ENCODE data around the gene SLC9A9.
"Not testable (repeated sequence)": the region's sequence is repeated elsewhere in the genome, so short reads cannot be mapped to it uniquely, and the experiment has no call there.

SLC9A9 gene

DNA sequence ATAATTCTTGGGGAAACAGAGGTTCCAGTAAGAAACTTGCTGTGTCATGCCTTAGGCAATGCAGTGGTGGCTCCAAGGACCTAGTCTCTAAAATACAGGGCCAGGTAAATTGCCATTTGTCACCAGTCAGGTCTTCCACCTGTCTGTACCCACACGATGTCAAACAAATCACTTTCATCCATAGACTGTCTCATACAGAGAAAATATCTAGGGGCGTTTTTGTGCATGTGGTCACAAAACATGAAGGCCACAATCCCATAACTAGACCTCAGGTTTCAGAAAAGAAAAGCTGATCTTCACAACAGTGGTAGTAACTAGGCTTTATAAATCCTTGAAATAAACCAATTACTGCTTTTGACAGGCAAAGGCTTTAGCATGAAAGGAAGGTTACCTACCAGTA is 92.3 kb downstream of the SLC9A9 start:
- no peak for DNase-seq (ENCODE audit: low spot score)

DNA sequence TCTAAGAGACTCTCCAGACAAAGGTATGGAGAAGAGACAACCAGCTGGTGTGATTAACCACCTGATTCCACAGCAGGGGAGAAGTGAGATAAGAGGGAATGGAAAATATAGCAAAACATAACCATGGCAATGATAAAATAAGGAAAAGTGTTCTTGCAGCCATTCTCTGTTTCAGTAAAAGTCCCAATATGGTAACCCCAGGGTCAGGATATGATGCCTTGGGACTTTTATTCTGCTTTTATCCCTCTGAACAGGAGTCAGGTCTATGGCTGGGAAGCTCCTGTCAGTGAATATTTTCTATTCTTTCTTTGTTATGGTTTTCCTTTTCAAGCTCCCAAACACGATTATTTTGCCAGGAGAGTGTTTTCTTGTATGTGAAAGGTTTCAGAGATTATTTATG is 94.2 kb downstream of the SLC9A9 start:
- no peak for DNase-seq (ENCODE audit: low spot score)

DNA sequence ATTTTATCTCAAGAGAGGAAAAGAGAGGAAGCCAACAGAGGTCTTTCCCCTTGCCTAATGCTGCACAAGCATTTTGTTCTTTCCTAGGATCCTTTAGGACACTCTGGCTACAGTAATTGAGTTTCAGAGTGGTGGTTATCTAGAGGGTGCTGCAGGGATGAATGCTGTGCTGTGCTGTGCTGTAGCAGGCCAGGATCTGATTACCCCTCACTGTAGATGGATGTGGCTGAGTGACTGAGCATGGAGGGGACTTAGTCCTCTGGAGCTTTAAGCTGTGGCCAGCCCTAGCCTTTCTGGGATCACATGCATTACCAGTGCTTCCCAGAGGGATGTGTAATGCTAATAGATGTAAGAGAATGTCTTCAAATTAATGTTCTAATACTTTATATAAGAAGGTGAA is 94.8 kb downstream of the SLC9A9 start:
- no peak for DNase-seq (ENCODE audit: low spot score)

DNA sequence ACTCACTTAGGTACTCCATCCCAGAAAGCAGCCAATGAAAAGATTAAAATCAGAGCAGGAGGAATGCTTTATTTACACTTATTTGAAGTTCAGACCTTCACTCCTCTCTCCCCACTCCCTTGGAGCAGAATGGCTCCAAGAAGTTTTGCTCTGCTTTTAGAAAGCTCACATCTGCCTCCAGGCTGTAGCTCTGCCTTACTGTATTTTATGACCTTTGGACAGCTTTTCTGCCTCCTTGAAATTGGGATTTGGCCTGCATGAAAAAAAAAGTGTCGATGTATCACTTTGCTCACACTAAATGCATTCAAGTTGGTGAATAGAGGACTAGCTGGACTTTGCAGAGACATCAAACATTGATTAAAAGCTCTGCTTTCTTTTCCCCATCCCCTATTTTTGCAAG is 95.3 kb downstream of the SLC9A9 start:
- DNase-seq (ENCODE audit: low spot score), result no peak

DNA sequence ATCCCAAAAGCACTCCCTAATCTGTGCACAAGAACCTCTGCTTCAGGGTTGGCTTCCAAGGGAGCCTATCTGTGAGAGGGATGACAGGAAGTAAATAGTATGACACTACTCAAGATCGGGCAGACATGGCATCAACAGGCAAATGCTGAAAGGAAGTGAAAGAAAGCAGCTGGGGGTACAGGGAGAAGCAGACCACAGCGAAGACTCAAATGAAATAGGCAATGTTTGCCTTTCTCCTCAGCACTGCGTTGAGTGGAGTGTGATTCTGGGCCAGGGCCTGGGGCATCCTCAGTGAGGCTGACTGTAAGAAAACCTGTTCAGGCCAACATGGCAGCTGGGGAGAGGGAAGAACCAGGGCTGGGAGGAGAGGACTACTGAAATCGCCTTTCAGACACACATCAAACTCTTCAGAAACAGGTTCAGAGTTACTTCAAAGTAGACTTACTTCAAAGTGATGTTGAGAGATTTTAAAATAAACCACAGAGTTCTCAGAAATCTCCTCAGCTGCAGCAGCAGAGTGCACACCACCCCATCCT is 96.6 kb downstream of the SLC9A9 start:
- no peak for DNase-seq (ENCODE audit: low spot score)

DNA sequence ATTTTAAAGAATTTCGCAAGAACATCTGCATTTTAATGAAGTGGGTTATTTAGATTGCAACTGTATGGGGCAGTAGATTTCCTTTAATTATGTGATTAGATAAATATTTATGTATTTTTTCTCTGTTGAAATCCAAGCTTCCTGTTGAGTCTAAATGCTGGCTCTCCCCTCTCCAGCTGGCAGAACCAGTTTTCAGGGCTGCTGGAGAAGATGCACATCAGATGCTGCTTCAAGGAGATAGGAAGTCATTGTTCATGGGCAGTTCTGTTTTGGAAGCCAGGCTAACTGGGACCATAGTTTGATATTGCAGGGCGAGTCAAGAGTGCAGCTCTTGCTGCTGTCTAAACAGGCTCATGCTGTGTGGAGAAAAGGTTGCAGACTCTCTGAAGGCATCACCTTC is 97.4 kb downstream of the SLC9A9 start:
- DNase-seq (ENCODE audit: low spot score), result no peak

DNA sequence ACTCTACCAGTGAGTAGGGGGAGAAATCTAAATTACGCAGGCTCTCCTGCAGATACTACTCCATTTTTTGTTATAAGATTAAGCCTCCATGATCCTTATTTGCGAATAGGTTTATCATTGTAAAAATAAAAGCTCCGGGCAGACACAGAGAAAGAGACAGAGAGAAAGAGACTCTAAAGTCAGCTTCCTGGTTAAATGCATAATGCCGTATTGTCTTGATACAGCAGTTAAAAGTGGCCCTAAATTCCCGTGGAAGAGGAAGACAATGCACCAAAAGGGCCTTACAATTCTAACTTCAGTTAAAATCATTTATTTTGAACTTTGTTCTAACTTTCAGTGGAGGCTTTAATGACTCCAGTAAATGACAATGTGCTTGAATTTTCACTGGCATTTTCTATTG is 98.3 kb downstream of the SLC9A9 start:
- no peak for DNase-seq (ENCODE audit: low spot score)

DNA sequence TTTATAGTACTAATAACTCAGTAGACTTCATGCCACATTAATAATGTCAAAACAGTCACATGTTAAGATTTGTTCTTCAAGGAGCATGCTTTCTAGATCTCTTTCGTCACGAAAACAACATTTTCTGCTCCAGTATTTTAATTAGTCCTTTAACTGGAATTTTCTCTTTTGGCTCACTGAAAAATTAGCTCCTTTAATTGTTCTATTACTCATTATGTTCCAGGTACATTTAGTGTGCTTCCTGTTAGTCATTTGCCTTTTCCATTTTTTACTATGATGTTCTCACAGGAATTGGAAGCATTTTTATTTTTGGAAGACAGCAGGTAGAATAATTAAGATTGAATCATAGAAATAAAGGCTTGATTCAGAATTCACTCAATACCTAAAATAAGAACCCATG is 111.2 kb downstream of the SLC9A9 start:
- no peak for DNase-seq (ENCODE audit: low spot score)

DNA sequence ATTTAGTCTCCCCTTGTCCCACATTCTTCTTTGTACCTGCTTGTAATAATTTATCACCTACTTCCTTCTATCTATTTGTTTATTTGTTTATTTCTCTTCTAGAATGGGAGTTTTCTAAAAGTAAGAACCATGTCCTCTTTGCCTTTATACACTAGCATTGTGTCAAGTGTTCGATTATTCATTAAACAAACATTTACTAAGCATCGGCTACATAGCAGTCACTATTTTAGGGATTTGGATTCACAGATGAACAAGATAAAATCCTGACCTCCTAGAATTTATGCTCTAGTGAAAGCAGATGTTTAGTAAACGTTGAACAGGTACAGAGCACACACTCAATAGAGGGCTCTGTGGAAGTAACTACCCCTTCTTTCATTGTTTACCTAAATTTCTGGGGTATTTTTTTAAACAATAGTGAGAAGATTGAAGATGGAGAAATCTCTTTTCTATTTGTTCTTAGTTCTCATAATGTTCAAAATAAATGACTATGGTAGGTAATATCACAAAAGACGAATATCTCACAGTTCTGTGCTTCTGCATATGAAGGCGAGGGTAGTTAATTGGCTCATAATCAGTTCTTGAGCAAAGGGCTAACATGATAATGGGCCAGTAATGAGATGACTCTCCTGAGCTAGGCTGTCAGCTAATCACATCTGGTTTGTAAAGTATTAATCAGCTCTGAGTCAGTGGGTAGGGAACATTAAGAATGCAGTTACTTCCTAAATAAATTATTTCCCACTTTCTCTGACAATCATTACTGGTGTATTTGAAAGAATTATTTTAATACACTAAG is 111.9 kb downstream of the SLC9A9 start:
- no peak for DNase-seq (ENCODE audit: low spot score)

DNA sequence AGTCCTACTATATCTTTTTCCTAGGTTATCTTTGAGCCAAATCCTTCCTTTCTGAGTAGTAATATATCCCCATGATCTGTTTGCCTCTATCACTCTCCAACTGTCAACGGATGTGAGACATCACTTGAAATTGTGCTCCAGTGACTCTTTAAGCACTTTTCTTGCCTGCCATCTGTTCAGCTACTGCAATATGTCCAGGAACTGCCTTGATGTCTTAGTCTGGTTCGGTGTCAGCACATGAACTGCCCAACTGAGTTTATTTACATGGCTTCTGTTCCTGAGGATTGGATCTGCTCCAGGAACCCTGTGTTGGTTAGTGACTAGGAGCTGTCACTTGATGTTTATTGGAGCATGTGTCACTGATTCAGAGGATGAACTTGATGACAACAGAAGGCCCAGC is 116.5 kb downstream of the SLC9A9 start:
- DNase-seq (ENCODE audit: low spot score), result no peak

DNA sequence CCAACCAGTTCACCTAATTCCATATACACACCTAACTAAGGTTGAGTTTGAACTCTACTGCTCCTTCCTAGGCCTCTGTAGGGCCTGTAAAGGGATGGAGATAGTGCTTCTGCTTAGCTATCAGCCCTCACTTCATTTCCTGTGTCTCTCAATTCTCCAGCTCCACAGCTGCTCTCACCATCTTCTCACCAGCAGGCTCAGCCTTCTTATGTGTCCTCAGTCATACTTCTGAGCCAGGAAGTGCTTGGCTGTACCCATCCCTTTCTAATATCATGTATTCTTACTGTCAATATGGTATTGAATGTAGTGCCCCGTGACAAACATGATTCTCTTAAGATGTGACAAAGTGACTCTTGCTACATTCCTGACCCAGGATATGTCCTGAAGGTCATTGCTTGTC is 116.9 kb downstream of the SLC9A9 start:
- DNase-seq (ENCODE audit: low spot score), result no peak

DNA sequence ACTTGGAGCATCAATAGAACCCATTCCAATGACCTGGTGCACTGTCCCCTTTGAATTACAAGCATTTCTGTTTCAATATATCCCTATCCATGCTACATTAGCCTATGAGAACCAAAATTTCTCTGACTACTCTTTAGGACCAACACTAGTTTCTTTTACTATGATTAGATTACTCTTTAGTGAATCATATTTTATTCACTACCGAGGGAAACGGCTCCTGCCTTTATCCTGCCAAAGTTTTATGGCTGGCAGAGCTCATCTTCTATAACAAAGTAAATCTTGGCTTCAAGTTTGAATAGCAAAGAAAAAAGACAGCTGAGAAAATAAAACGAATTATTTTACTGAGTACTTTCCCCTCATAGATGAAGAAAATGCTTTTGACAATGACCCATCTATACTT is 120.9 kb downstream of the SLC9A9 start:
- DNase-seq (ENCODE audit: low spot score), result no peak

DNA sequence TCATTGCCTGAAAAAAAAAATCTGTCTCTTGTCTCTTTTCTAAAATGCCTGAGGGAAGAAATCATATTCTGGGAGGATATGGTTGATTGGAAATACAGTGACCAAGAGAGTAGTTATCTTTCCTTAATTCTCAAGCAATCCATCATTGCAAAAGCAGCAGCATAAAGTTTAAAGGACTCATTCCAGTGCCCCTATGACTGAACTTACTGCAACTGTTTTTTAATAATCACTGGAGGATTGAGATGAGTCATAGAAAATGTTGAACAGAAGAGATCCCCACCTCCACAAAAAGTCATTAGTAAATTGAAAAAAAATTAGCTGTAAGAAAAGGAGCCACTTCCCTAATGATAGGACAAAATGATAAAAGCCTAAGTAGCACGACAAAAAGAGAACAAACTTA is 121.5 kb downstream of the SLC9A9 start:
- DNase-seq (ENCODE audit: low spot score), result no peak

DNA sequence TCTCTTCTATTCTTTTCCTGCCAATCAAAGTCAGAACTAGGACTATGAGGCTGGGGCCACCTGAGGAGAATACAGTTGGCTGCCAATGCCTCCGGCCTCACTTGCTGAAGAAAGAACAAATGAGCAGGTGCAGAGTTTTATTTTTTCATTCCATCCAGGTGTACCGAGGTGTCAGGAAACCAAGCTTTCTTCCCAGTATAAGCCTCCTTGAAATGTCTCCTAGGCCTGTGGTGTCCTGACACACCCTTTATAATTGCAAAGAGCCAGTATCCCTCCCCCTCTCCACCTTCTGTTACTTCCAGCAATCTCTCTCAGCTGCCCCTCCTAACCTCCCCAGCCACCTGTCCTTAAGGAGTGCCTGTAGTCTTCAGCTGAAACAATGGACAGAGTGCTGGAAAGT is 127.9 kb downstream of the SLC9A9 start:
- DNase-seq (ENCODE audit: low spot score), result no peak

DNA sequence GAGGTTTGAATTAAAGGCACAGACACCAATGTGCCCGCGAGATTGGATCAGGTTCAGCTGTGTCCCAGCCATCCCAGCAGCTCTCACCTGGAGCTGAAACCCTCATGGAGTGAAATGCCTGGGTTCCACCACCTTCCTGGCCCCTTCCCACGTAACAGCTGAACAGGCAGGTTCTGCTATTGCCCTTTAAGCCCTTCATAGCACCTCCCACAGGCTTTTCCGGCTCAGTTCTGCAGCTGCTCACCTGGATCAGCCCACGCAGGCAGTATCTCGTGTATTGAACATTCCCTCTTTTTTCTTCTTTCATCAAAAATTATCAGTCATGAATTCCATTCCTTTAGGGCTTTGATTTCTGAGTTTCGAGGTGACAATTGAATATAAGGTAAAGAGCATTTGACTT is 129.8 kb downstream of the SLC9A9 start:
- DNase-seq (ENCODE audit: low spot score), result no peak

DNA sequence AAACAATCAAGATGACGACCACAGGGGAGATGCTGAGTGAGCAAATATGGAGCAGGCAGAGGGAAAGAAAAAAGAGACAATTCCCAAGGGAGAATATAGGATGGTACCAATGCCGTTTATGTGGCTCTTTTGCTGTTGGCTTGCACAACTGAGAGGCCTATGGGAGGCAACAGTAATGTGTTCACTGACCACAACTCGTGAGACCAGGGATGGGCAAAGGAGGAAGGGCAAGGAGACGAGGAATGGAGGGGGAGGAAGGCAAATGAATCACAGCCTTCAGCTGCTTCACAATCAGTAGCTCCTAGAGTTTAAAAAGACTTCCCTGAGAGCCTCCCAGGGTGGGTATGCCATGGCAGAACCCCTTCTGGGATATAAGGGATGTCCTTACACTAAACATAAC is 131.5 kb downstream of the SLC9A9 start:
- DNase-seq (ENCODE audit: low spot score), result no peak

DNA sequence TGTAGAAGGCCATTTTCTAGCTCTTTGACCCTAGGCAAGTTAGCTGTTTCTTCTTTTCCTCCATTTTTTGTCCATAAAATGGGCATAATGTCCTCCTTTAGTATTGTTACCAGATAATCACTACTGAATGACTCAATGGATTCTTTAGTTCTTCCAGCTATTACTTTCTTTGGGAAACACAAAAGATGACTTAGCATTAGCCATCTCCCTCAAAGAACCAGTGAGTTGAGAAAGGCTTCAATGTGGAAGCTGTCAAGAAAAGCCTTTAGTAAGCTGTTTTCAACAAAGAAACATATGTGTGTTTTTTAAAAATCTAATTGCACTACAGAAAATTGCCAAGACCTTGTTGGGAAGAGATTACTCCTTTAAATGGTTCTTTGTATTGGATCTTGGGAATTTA is 135.7 kb downstream of the SLC9A9 start:
- DNase-seq (ENCODE audit: low spot score), result no peak

DNA sequence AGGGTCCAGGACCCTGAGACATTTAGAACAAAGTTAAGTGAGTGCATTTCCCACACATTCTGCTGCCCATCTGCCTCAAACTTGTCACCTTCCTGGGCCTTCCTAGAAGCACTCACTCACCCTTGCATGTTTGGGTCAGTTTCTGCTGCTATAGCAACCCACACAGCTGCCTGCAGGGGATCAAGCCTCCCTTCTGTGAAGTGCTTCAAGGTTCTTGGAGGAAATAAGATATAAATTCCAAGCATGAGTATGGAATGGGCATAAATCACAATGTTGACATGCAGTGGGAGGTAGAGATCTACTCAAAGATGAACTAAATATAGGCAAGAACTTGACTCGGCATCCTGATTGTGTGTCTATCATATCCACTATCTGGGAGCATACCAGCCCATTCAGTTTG is 140.4 kb downstream of the SLC9A9 start:
- DNase-seq (ENCODE audit: low spot score), result no peak

DNA sequence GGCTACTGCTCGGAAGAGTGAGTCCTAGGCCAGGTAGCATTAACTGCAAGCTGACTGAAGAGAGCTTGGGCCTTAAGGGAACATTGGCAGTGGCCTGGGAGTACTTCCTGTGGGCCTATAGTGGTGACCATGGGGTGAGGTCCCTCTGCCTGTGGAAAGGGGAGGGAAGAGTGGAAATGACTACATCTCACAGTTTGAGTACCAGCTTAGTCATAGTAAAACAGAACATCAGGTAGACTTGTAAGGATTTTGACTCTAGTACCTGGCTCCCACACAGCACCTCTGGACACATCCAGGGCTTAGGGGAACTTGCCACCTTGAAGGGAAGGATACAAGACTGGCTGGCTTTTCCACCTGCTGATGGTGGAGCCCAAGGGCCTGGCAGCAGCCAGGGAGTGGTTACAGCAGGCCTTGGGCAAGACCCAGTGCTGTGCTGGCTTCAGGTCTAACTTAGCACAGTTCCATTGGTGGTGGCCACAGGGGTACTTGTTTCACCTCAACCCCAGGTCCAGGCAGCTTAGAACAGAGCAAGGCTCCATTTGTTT is 147.8 kb downstream of the SLC9A9 start:
- no peak for DNase-seq (ENCODE audit: low spot score)

DNA sequence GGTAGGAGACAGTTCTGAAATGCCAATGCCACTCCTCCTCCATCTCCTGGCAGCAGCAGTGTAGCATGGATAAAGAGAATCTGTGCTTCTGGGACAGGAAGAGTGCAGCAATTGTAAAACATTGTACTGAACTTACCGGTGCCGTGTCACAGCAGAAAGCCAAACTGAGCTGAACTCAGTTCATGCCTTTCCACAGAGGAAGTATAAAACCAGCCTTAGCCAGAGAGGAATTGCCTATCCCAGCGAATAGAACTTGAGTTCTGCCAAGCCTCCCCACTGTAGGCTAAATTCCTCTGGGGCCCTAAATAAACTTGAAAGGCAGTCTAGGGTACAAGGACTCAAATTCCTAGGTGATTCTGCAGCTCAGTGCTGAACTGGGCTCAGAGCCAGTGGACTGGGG is 148.8 kb downstream of the SLC9A9 start:
- DNase-seq (ENCODE audit: low spot score), result no peak

DNA sequence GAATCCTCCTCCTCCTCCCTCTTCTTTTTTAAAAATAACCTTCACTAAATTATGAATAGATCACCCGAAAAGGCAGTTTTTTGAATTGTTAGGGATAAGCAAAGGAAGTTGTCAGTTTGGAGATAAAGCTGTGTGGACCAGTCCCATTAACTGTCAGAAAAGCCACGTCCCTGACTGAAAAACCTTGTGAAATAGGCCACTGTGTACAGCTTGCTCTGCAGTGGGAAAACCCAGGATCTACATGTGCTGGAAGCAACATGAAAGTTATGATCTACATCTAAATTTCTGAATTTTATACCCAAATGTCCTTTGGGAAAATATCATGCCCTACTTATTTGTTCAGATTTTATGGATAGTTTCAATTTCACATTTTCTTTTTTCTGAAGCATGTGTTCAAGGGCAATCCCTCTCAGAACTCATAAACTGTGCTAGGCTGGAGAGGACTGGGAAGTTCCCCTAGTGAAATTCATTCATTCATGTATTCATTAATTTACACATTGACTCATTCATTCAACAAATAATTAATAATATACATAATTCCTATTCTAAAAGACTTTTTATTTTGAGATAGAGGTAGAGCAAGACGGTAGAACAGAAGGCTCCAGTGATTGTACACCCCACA is 149.5 kb downstream of the SLC9A9 start:
- no peak for DNase-seq (ENCODE audit: low spot score)

DNA sequence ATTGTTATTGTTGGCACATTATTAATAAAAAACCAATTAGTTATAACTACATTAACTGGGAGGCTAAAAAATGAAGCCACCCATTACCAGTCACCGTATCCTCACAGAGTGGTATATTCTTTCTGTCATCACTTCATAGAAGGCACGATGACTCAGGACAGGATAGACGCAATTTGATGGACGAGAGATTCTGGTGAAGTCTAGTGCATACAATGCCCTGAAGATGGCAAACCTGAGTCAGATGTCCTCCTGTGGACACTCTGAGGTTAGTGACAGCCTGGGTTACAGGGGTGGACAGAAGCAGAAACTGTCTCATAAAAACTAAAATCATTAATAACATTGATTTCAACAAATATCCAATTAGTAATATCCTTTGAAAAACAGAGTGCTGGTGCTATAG is 150.3 kb downstream of the SLC9A9 start:
- DNase-seq (ENCODE audit: low spot score), result no peak

DNA sequence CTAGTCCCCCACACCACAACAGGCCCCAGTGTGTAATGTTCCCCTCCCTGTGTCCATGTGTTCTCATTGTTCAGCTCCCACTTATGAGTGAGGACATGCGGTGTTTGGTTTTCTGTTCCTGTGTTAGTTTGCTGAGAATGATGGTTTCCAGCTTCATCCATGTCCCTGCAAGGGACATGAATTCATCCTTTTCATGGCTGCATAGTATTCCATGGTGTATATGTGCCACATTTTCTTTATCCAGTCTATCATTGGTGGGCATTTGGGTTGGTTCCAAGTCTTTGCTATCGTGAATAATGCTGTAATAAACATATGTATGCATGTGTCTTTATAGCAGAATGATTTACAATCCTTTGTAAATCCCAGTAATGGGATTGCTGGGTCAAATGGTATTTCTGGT is 152.9 kb downstream of the SLC9A9 start:
- DNase-seq (ENCODE audit: low spot score), result not testable (repeated sequence)

DNA sequence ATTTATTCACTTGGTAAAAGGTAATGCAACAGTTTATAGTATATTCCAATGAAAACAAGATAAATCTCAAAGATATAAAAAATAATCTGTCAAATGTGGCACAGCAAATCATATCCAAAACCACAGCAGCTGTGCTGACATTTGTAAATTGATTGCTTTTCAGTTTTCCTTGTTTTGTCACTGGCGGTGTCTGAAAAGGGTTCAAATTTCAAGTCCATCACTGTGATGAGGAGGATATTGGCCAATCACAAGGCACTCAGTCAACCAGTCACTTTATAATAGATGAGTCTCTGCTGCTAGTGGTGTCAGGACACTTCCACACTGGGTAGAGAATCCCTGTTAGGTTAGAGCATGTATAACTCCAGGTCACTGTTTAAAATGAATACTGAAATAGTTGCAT is 154.8 kb downstream of the SLC9A9 start:
- no peak for DNase-seq (ENCODE audit: low spot score)

All from hematopoietic multipotent progenitor cell treated with erythropoietin and hydrocortisone succinate and interleukin-3 and kit ligand, for 17 days (in vitro differentiated cells).